Lower lobe of right lung (tissue), 2 donors: ENCODE data around the gene TMEM240. TPM values are rescaled to one million over a fixed set of nuclear protein-coding genes. Genes with fewer than 3 reads are reported as not detected.
A peak's percentile ranks its signal among the peaks of the same experiment; 100 is the strongest.

Source experiments
- ATAC-seq, 2 donors: fragments of 200-7000 bp; cut with Tn5 transposase; one replicate each; pipeline ENCODE4 v1.9.1; 2020 to 2022; ENCODE audit warnings: mild to moderate bottlenecking in 2 of 2, moderate library complexity in 2 of 2
- DNase-seq: peaks from one replicate; pipeline ENCODE4 v3.0.0-alpha.2; 2020
- H3K27ac ChIP-seq: fragments of 200-600 bp; one replicate; pipeline ENCODE4 v1.8.0; 2022
- H3K27me3 ChIP-seq: fragments of 200-600 bp; one replicate; pipeline ENCODE4 v1.8.0; 2022; ENCODE audit warnings: low read depth
- H3K36me3 ChIP-seq: fragments of 200-600 bp; one replicate; pipeline ENCODE4 v1.8.0; 2022; ENCODE audit warnings: mild to moderate bottlenecking
- H3K4me1 ChIP-seq: fragments of 200-600 bp; one replicate; pipeline ENCODE4 v1.8.0; 2022
- H3K4me3 ChIP-seq: fragments of 200-600 bp; one replicate; pipeline ENCODE4 v1.8.0; 2022; ENCODE audit warnings: mild to moderate bottlenecking
- H3K9me3 ChIP-seq: fragments of 200-600 bp; one replicate; pipeline ENCODE4 v1.8.0; 2022
- intact Hi-C: fragments of 100-400 bp; cut with DNase I; formaldehyde crosslinking; loops from one replicate; pipeline ENCODE4 v1.11.0; 2022
- total RNA-seq: library from RNA; stranded (reverse); fragmentation: NEBNext Ultra II Directional; extraction: Animal tissue kit (Norgen Biotek cat#: 25700); gene quantifications from one replicate; pipeline ENCODE4 v1.2.1, GENCODE V29; 2021
- TF ChIP-seq, protein P1 (sequence below): fragments of 200-600 bp; IDR thresholded peaks from one replicate; pipeline ENCODE4 v1.8.0; 2022; ENCODE audit warnings: antibody characterized with exemption, mild to moderate bottlenecking
- donor health status: DM: no; HTN: yes; CAD: no; lungs with severe emphysema.

Gene TMEM240
- total RNA-seq, 1 donor from 2014 or later: 3.9 TPM

DNA sequence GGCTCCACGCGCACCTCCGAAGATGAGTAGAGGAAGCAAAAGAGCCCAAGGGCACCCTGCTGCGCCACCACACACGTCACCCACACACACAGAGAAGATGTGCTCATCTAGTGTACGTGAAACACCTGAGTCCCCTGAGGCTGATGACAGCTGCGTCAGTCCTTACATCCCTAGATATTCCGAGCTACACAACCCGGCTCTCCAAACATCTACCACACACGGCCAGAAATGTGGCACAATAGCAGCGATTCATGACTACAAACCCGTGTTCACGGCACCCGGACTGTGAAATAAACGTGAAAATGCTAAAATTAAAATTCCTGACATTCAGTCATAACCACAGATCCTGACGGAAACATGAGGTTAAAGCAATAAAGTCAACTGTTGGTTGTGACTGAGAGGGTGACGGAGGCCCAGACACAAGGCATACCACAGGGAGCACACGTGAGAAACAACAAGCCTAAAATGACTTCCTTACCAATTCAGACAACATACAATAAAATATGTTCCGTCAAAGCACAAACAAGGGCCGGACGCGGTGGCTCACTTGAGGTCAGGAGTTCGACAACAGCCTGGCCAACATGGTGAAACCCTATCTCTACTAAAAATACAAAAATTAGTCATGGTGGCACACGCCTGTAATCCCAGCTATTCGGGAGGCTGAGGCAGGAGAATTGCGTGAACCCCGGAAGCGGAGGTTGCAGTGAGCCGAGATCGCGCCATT is 26.9 kb upstream of the TMEM240 start:
- TF ChIP-seq, protein P1, sequence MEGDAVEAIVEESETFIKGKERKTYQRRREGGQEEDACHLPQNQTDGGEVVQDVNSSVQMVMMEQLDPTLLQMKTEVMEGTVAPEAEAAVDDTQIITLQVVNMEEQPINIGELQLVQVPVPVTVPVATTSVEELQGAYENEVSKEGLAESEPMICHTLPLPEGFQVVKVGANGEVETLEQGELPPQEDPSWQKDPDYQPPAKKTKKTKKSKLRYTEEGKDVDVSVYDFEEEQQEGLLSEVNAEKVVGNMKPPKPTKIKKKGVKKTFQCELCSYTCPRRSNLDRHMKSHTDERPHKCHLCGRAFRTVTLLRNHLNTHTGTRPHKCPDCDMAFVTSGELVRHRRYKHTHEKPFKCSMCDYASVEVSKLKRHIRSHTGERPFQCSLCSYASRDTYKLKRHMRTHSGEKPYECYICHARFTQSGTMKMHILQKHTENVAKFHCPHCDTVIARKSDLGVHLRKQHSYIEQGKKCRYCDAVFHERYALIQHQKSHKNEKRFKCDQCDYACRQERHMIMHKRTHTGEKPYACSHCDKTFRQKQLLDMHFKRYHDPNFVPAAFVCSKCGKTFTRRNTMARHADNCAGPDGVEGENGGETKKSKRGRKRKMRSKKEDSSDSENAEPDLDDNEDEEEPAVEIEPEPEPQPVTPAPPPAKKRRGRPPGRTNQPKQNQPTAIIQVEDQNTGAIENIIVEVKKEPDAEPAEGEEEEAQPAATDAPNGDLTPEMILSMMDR: no peak
- H3K27ac ChIP-seq: no peak overlapping the region

DNA sequence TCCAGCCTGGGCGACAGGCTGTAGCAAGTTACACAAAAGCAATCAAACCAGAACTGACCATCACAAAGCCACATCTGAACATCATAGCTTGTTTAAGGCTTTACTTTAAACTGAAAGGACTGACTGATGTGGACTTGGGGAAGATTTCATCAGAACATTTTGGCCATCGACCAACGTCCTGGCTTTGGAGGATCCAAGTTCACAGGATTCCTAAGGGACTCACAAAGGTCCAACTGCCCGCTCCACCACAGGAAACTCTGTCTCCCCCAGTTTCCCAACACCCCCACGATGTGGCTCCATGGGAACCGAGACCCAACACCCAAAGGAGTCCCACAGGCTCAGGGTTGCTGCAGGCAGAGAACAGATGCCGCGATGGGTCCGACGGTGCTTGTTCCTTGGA is 24.9 kb upstream of the TMEM240 start:
- H3K4me3 ChIP-seq: no peak overlapping the region
- ATAC-seq (no peak), DNase-seq (no peak)
- H3K27ac ChIP-seq: no peak overlapping the region
- peaks cover 60% of the 10 kb centered on the region for H3K36me3 ChIP-seq
- intact Hi-C loops: no loop called here
- no peaks in the 10 kb centered on the region for H3K27me3 ChIP-seq
- peaks cover 41% of the 10 kb centered on the region for H3K4me1 ChIP-seq
- TF ChIP-seq, protein P1: no peak
- no peaks in the 10 kb centered on the region for H3K9me3 ChIP-seq

More for the DNA sequence above, 26.9 kb upstream of the TMEM240 start:
- intact Hi-C loops: no loop called here
- Histone ChIP-seq H3K27me3 (no peaks in the 10 kb centered on the region), H3K4me1 (peaks cover 48% of the 10 kb centered on the region), H3K9me3 (no peaks in the 10 kb centered on the region), H3K36me3 (peaks cover 47% of the 10 kb centered on the region), H3K4me3 (no peak overlapping the region)
- no peak for ATAC-seq
- no peak for DNase-seq

DNA sequence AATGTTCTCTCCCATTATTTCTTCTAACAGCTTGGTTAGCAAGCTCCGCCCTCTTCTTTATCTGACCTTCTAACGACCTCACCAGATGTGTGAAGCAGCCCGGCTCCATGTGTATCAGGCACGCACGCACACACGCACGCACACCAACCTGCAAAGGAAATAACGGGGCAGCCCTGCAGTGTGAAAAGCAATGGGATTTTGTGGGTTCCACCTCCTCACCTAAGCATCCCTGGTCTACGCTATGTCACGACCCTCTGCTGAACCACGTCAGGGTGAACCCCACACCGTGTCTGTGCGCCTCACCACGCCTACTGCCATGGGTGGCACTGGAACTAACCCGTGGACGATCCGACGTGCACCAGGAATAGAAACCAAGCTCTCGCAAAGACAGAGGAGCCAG is 23.8 kb upstream of the TMEM240 start:
- intact Hi-C loops: no loop called here
- DNase-seq (no peak), ATAC-seq (peak in 1 of 2 donors; percentile 11)
- H3K4me1 ChIP-seq: peaks cover 31% of the 10 kb centered on the region
- no peaks in the 10 kb centered on the region for H3K27me3 ChIP-seq
- no peaks in the 10 kb centered on the region for H3K9me3 ChIP-seq
- H3K36me3 ChIP-seq: peaks cover 65% of the 10 kb centered on the region
- H3K4me3 ChIP-seq: no peak overlapping the region
- TF ChIP-seq, protein P1: no peak
- no peak overlapping the region for H3K27ac ChIP-seq

DNA sequence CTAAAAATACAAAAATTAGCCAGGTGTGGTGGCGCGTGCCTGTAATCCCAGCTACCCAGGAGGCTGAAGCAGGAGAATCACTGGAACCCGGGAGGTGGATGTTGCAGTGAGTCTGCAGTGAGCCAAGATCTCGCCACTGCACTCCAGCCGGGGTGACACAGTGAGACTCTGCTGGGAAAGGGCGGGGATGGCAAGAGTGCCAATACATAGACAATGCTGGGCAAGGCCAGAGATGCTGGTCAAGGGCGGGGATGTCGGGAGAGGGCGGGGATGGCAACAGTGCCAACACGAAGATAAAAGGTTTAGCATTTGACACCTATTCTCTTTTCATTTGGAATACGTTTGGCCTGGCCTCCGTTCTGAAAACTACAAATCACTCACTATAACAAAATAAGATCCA is 23.3 kb upstream of the TMEM240 start:
- H3K4me3 ChIP-seq: no peak overlapping the region
- no peak overlapping the region for H3K27ac ChIP-seq
- H3K27me3 ChIP-seq: no peaks in the 10 kb centered on the region
- DNase-seq: no peak
- H3K36me3 ChIP-seq: peaks cover 65% of the 10 kb centered on the region
- H3K9me3 ChIP-seq: no peaks in the 10 kb centered on the region
- H3K4me1 ChIP-seq: peaks cover 31% of the 10 kb centered on the region
- intact Hi-C loops: no loop called here
- TF ChIP-seq, protein P1: no peak
- no peak for ATAC-seq

DNA sequence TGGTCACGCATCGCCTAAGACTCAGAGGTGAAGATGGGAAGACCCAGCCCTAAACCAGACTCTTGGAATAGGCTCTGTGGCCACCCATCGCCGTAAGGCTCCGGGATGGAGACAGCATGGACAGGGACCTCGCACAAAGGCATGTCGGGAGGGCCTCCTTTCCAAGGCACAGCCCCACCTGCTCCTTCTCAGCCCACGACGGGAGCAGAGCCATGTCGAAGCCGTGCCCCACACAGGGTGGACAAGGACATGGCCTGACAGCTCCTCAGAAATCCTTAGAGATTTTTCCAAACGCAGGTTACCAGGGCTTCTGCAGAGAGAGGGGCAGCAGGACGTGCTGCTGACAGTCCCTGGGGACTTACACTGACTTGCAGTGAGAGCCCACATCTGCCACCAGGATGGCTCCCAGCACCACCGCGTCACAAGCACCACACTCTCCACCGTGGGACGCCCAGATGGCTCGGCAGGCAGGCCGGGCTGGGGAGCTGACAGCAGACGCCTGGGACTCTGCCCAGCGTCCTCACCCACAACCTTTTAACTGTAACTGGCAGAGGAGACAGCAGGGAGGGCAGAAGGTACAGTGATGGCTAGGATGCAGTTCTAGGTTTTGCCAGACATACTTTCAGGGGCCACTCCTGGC is 22.3 kb upstream of the TMEM240 start:
- H3K27ac ChIP-seq: peak overlapping the region; percentile 43
- H3K9me3 ChIP-seq: no peaks in the 10 kb centered on the region
- no peaks in the 10 kb centered on the region for H3K27me3 ChIP-seq
- intact Hi-C loops: no loop called here
- peaks cover 23% of the 10 kb centered on the region for H3K4me1 ChIP-seq
- H3K36me3 ChIP-seq: peaks cover 65% of the 10 kb centered on the region
- TF ChIP-seq, protein P1: no peak
- ATAC-seq: no peak
- H3K4me3 ChIP-seq: no peak overlapping the region
- no peak for DNase-seq
